ENCODE measurements around the gene TULP4. TPM values are rescaled to one million over a fixed set of nuclear protein-coding genes. Genes with fewer than 3 reads are reported as not detected.
"Not testable (repeated sequence)": the region's sequence is repeated elsewhere in the genome, so short reads cannot be mapped to it uniquely, and the experiment has no call there.

The TULP4 gene
- total RNA-seq, 1 donor from 2014 or later, result 252 TPM

GRCh38 chr6:158524311-158524710 lies 212.0 kb downstream of the TULP4 start:
- H3K27me3 ChIP-seq, result no peaks in the 10 kb centered on the region
- peaks cover 4% of the 10 kb centered on the region for H3K27me3 Mint-ChIP-seq (ENCODE audit: insufficient read depth, low read depth)
- no peaks in the 10 kb centered on the region for H4K20me1 ChIP-seq (ENCODE audit: low read depth)
- no peak overlapping the region for H3K4me2 ChIP-seq
- H3K4me1 Mint-ChIP-seq, result no peaks in the 10 kb centered on the region
- DNase-seq (ENCODE audit: low spot score), result no peak
- no peak overlapping the region for H3K9ac ChIP-seq
- TF ChIP-seq EZH2phosphoT487 (IDR thresholded peaks at IDR 0.05) (no peak), EZH2 (IDR thresholded peaks at IDR 0.05) (no peak), CTCF (IDR thresholded peaks at IDR 0.05) (no peak)
- H3K4me3 Mint-ChIP-seq, result no peak overlapping the region
- H3K79me2 ChIP-seq (ENCODE audit: low read depth), result no peaks in the 10 kb centered on the region
- H3K36me3 Mint-ChIP-seq, result peaks cover 5% of the 10 kb centered on the region
- H3K9me3 Mint-ChIP-seq, result peaks cover 13% of the 10 kb centered on the region
- peaks cover 1% of the 10 kb centered on the region for H3F3A ChIP-seq (ENCODE audit: low read depth)
- H3K4me1 ChIP-seq, result no peaks in the 10 kb centered on the region
- no peak overlapping the region for H3K4me3 ChIP-seq
- no peak overlapping the region for H2AFZ ChIP-seq (replicated peaks)
- H3K27ac Mint-ChIP-seq, result no peak overlapping the region
- H3K9me3 ChIP-seq (ENCODE audit: low read depth), result no peaks in the 10 kb centered on the region
- H3K36me3 ChIP-seq, result no peaks in the 10 kb centered on the region
- no peak overlapping the region for H3K27ac ChIP-seq

- not testable (repeated sequence) for H3K27ac ChIP-seq; H3K4me3 ChIP-seq; H3K4me1 Mint-ChIP-seq; H3K36me3 ChIP-seq; H3K36me3 Mint-ChIP-seq; H3K9ac ChIP-seq; DNase-seq (ENCODE audit: low spot score); H3K4me3 Mint-ChIP-seq; H4K20me1 ChIP-seq (ENCODE audit: low read depth); H3K9me3 ChIP-seq (ENCODE audit: low read depth); H3F3A ChIP-seq (ENCODE audit: low read depth); H3K4me1 ChIP-seq; H3K27me3 ChIP-seq; H3K27ac Mint-ChIP-seq; H3K79me2 ChIP-seq (ENCODE audit: low read depth); H2AFZ ChIP-seq (replicated peaks); H3K4me2 ChIP-seq; H3K27me3 Mint-ChIP-seq (ENCODE audit: insufficient read depth, low read depth)
- H3K9me3 Mint-ChIP-seq, result peaks cover 15% of the 10 kb centered on the region
Observed at GRCh38 chr6:158527858-158528257, 215.6 kb downstream of the TULP4 start.

GRCh38 chr6:158528826-158529225 lies 216.6 kb downstream of the TULP4 start:
- Histone ChIP-seq H3K27me3 (no peaks in the 10 kb centered on the region), H4K20me1 (ENCODE audit: low read depth) (no peaks in the 10 kb centered on the region), H3F3A (ENCODE audit: low read depth) (no peaks in the 10 kb centered on the region), H3K4me3 (no peak overlapping the region), H2AFZ (replicated peaks) (no peak overlapping the region), H3K27ac (no peak overlapping the region), H3K9ac (no peak overlapping the region), H3K4me2 (no peak overlapping the region), H3K9me3 (ENCODE audit: low read depth) (no peaks in the 10 kb centered on the region), H3K36me3 (no peaks in the 10 kb centered on the region), H3K79me2 (ENCODE audit: low read depth) (no peaks in the 10 kb centered on the region), H3K4me1 (no peaks in the 10 kb centered on the region)
- H3K27ac Mint-ChIP-seq, result no peak overlapping the region
- peaks cover 5% of the 10 kb centered on the region for H3K36me3 Mint-ChIP-seq
- H3K4me3 Mint-ChIP-seq, result no peak overlapping the region
- DNase-seq (ENCODE audit: low spot score), result no peak
- H3K4me1 Mint-ChIP-seq, result no peaks in the 10 kb centered on the region
- TF ChIP-seq EZH2phosphoT487 (IDR thresholded peaks at IDR 0.05), result no peak
- no peak for TF ChIP-seq EZH2 (IDR thresholded peaks at IDR 0.05)
- TF ChIP-seq CTCF (IDR thresholded peaks at IDR 0.05), result no peak
- H3K9me3 Mint-ChIP-seq, result peaks cover 15% of the 10 kb centered on the region
- H3K27me3 Mint-ChIP-seq (ENCODE audit: insufficient read depth, low read depth), result peaks cover 10% of the 10 kb centered on the region

DNA sequence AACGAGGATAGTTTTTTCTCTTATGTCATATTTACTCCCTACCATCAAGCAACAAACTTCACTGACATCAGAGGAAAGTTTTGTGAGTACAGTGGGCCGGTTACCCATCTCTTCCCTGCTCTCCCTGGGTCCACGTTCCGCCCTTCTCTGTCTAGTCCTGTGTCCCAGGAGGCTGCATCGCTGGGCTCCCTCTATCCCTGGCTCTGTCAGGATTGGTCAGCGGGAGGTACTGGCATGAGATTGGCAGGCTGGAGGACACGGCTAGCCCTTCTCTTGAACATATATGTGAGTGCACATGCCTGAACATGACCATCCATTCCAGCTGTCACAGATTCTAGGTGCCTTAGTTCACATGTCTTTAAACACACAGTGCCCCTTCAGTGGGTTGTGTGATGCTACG lies 217.4 kb downstream of the TULP4 start:
- H3K27ac Mint-ChIP-seq, result no peak overlapping the region

More for the DNA sequence above, 217.4 kb downstream of the TULP4 start:
- no peak for DNase-seq (ENCODE audit: low spot score)
- peaks cover 17% of the 10 kb centered on the region for H3K9me3 Mint-ChIP-seq
- H3K4me1 Mint-ChIP-seq, result no peaks in the 10 kb centered on the region
- H3K79me2 ChIP-seq (ENCODE audit: low read depth), result no peaks in the 10 kb centered on the region
- H3K4me1 ChIP-seq, result no peaks in the 10 kb centered on the region
- H4K20me1 ChIP-seq (ENCODE audit: low read depth), result no peaks in the 10 kb centered on the region
- no peak for TF ChIP-seq CTCF (IDR thresholded peaks at IDR 0.05)
- no peak for TF ChIP-seq EZH2 (IDR thresholded peaks at IDR 0.05)
- no peak for TF ChIP-seq EZH2phosphoT487 (IDR thresholded peaks at IDR 0.05)
- H3K36me3 ChIP-seq, result no peaks in the 10 kb centered on the region
- no peak overlapping the region for H3K4me2 ChIP-seq
- no peaks in the 10 kb centered on the region for H3K9me3 ChIP-seq (ENCODE audit: low read depth)
- no peaks in the 10 kb centered on the region for H3F3A ChIP-seq (ENCODE audit: low read depth)
- no peak overlapping the region for H2AFZ ChIP-seq (replicated peaks)
- H3K27me3 ChIP-seq, result no peaks in the 10 kb centered on the region
- H3K27ac ChIP-seq, result no peak overlapping the region
- H3K36me3 Mint-ChIP-seq, result peaks cover 5% of the 10 kb centered on the region
- H3K9ac ChIP-seq, result no peak overlapping the region
- peaks cover 10% of the 10 kb centered on the region for H3K27me3 Mint-ChIP-seq (ENCODE audit: insufficient read depth, low read depth)
- H3K4me3 Mint-ChIP-seq, result no peak overlapping the region
- no peak overlapping the region for H3K4me3 ChIP-seq

Measured in neural progenitor cell (in vitro differentiated cells).